Activated naive CD8-positive, alpha-beta T cell treated with anti-CD3 and anti-CD28 coated beads, Interleukin-2, amount 50 U/mL, for 24 hours (primary cell): ENCODE results near the gene ZNF845.
A peak's percentile ranks its signal among the peaks of the same experiment; 100 is the strongest.
"Not testable (repeated sequence)": the region's sequence is repeated elsewhere in the genome, so short reads cannot be mapped to it uniquely, and the experiment has no call there.

Experiments
- ATAC-seq: fragments of 150-1000 bp; cut with Tn5 transposase; one replicate; pipeline ENCODE4 v1.10.0; 2021
- DNase-seq: peaks from one replicate; pipeline ENCODE4 v3.0.0; 2021
- H3K27ac Mint-ChIP-seq: one replicate; pipeline ENCODE4 v1.8.0; 2021; ENCODE audit warnings: mild to moderate bottlenecking, mixed read lengths
- H3K27me3 Mint-ChIP-seq: one replicate; pipeline ENCODE4 v1.8.0; 2021; ENCODE audit warnings: mixed read lengths
- H3K36me3 Mint-ChIP-seq: one replicate; pipeline ENCODE4 v1.8.0; 2021; ENCODE audit warnings: low read depth, mixed read lengths
- H3K4me1 Mint-ChIP-seq: one replicate; pipeline ENCODE4 v1.8.0; 2021; ENCODE audit warnings: mixed read lengths
- H3K4me3 Mint-ChIP-seq: one replicate; pipeline ENCODE4 v1.8.0; 2021; ENCODE audit warnings: mild to moderate bottlenecking, moderate library complexity, mixed read lengths
- H3K9me3 Mint-ChIP-seq: one replicate; pipeline ENCODE4 v1.8.0; 2021; ENCODE audit warnings: mixed read lengths

The ZNF845 gene

DNA sequence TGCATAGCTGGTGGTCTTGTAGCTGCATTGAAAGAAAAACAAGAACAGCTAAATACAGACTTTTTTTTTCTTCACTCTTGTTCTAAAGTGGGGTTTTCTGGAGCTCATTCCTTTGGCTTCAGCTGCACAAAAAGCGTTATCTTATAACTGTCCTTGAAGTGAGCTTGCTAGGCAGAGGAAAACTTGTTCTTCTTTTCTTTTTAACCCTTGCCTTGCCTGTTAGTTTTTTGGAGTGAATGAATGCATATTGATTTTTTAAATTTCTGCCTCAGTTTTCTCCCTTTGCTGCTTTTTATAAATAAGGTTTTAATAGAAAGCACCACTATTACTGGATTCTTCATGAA is 62.9 kb downstream of the ZNF845 start:
- Mint-ChIP-seq H3K4me3 (peak overlapping the region; percentile 95), H3K9me3 (peaks cover 24% of the 10 kb centered on the region), H3K36me3 (peaks cover 38% of the 10 kb centered on the region), H3K27me3 (no peaks in the 10 kb centered on the region), H3K4me1 (peaks cover 24% of the 10 kb centered on the region), H3K27ac (no peak overlapping the region)
- DNase-seq = no peak
- no peak for ATAC-seq

- H3K27me3 Mint-ChIP-seq, ATAC-seq, H3K27ac Mint-ChIP-seq, H3K4me3 Mint-ChIP-seq, DNase-seq: not testable (repeated sequence)
- peaks cover 25% of the 10 kb centered on the region for H3K9me3 Mint-ChIP-seq
- peaks cover 52% of the 10 kb centered on the region for H3K36me3 Mint-ChIP-seq
- peaks cover 24% of the 10 kb centered on the region for H3K4me1 Mint-ChIP-seq
Measured at GRCh38 chr19:53397918-53398317, 64.4 kb downstream of the ZNF845 start.
